ENCODE data around the gene PNMT. TPM values are rescaled to one million over a fixed set of nuclear protein-coding genes. Genes with fewer than 3 reads are reported as not detected.
A peak's percentile ranks its signal among the peaks of the same experiment; 100 is the strongest.

The PNMT gene
- total RNA-seq, 1 experiment from 2014 or later, result 2.4 TPM

DNA sequence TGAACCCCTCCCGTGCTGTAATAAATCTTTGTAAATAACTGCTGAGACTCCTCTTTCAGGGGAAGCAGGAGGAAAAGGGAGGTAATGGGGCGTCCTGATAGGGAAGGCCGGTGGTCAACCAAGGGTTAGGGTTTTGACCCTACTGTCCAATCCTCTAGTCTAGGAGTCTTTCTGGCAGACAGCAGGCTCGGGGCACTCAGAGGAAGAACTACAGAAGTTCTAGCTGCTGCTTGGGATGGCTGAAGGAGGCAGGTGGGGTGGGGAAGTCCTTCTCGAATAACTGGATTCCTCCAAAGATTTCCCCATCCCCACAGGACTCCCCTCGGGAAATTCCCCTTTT lies 31.7 kb upstream of the PNMT start:
- peak overlapping the region; percentile 91 for H3K27ac ChIP-seq (ENCODE audit: low read length)
- in situ Hi-C loops (cut with HindIII; ENCODE audit: low pct_unique_long_range_greater_than_20kb, low sequenced_read_pairs) (no loop called here), intact Hi-C loops (cut with micrococcal nuclease; ENCODE audit: unreplicated experiment) (no loop called here)
- ATAC-seq (peak; percentile 15), DNase-seq (ENCODE audit: low read depth, low spot score) (no peak)
- H3K27me3 ChIP-seq (ENCODE audit: control insufficient read depth, insufficient read depth, low read length), result no peaks in the 10 kb centered on the region
- POLR2A ChIA-PET, result no interaction called here
- no peak for TF ChIP-seq SIN3A (IDR thresholded peaks at IDR 0.05; ENCODE audit: borderline replicate concordance, insufficient read depth, low read depth, low read length)
- no peak for TF ChIP-seq REST (IDR thresholded peaks at IDR 0.05; ENCODE audit: insufficient read depth in 1 of 2, low read depth in 2 of 2, low read length in 1 of 2)
- TF ChIP-seq, protein P1, sequence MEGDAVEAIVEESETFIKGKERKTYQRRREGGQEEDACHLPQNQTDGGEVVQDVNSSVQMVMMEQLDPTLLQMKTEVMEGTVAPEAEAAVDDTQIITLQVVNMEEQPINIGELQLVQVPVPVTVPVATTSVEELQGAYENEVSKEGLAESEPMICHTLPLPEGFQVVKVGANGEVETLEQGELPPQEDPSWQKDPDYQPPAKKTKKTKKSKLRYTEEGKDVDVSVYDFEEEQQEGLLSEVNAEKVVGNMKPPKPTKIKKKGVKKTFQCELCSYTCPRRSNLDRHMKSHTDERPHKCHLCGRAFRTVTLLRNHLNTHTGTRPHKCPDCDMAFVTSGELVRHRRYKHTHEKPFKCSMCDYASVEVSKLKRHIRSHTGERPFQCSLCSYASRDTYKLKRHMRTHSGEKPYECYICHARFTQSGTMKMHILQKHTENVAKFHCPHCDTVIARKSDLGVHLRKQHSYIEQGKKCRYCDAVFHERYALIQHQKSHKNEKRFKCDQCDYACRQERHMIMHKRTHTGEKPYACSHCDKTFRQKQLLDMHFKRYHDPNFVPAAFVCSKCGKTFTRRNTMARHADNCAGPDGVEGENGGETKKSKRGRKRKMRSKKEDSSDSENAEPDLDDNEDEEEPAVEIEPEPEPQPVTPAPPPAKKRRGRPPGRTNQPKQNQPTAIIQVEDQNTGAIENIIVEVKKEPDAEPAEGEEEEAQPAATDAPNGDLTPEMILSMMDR (IDR thresholded peaks at IDR 0.05), result no peak
- no peak for TF ChIP-seq TCF7L2 (IDR thresholded peaks at IDR 0.05; ENCODE audit: low read depth, low read length)
- no peak for TF ChIP-seq POLR2AphosphoS5 (IDR thresholded peaks at IDR 0.05; ENCODE audit: low read depth, low read length)
- H3K4me1 ChIP-seq (ENCODE audit: control insufficient read depth, insufficient read depth, low read length), result peaks cover 58% of the 10 kb centered on the region
- no TSS peak for BruUV-seq (replicated peaks)
- peaks cover 3% of the 10 kb centered on the region; the same call in 1 of the 2 replicates for H3K36me3 ChIP-seq (ENCODE audit: control insufficient read depth, insufficient read depth, low read length)
- CTCF ChIA-PET, result no interaction called here
- no peaks in the 10 kb centered on the region for H3K9me3 ChIP-seq (ENCODE audit: control insufficient read depth, insufficient read depth, low read depth, low read length)
- peak overlapping the region; percentile 83 for H3K4me3 ChIP-seq (ENCODE audit: low read depth in 2 of 2, low read length in 2 of 2)

DNA sequence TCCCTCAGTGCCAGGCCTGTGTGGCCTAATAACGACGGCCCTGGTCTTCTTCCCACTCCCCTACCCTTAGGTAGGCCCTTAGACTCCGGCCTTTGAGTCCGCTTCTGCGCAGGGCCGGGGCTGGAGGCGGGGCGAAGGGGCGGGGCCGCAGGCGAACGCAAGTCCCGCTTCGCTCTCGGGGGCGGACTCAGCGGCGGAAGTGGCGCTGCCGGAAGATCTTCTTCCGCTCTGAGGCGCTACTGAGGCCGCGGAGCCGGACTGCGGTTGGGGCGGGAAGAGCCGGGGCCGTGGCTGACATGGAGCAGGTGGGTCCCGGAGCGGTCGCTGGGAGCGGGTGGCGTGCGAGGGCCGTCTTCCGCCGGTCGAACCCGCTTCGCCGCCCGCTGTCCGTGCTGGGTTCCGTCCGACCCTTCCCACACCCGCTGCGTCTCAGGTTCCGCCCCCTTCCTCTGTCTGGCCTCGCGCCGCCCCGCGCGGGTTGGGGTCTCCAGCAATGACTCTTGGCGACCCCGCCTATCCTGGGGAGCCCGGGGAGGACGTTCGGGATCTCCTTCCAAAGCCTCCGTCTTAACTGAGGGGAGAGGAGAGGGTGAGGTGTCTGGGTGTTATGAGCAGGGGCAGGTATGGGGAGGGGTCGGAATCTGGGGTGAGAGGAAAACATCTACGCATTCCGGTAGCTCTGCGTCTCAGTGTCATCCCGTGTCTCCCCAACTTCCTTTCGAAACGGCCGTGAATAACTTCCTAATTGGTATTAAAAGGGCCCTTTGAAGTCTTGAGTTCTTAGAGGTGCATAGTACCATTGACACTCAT lies 31.1 kb upstream of the PNMT start, which contains the start of gene STARD3:
STARD3 (plus strand) TSS at position 218 of the 810 bp plus-strand sequence. CDS start 16,388 bp downstream, outside the sequence.
- Histone ChIP-seq H3K27ac (ENCODE audit: low read length) (peak within 1 kb of the TSS; percentile 91), H3K4me1 (ENCODE audit: control insufficient read depth, insufficient read depth, low read length) (peaks cover 52% of the 10 kb centered on the region), H3K4me3 (ENCODE audit: low read depth in 2 of 2, low read length in 2 of 2) (peak within 1 kb of the TSS; percentile 83), H3K9me3 (ENCODE audit: control insufficient read depth, insufficient read depth, low read depth, low read length) (no peaks in the 10 kb centered on the region), H3K36me3 (ENCODE audit: control insufficient read depth, insufficient read depth, low read length) (peaks cover 3% of the 10 kb centered on the region; the same call in 1 of the 2 replicates), H3K27me3 (ENCODE audit: control insufficient read depth, insufficient read depth, low read length) (no peaks in the 10 kb centered on the region)
- TF ChIP-seq TCF7L2 (IDR thresholded peaks at IDR 0.05; ENCODE audit: low read depth, low read length), result no peak
- TF ChIP-seq REST (IDR thresholded peaks at IDR 0.05; ENCODE audit: insufficient read depth in 1 of 2, low read depth in 2 of 2, low read length in 1 of 2), result no peak
- peak; percentile 44; the same call in 1 of the 2 replicates for TF ChIP-seq POLR2AphosphoS5 (IDR thresholded peaks at IDR 0.05; ENCODE audit: low read depth, low read length)
- DNase-seq (ENCODE audit: low read depth, low spot score), result no peak
- peak; percentile 94 for ATAC-seq
- ChIA-PET CTCF (no interaction called here), POLR2A (no interaction called here)
- BruUV-seq (replicated peaks), result no TSS peak
- intact Hi-C loops (cut with micrococcal nuclease; ENCODE audit: unreplicated experiment) (no loop called here), in situ Hi-C loops (cut with HindIII; ENCODE audit: low pct_unique_long_range_greater_than_20kb, low sequenced_read_pairs) (no loop called here)
